VCaP (cell line): ENCODE results near the gene CMTM5.
"Not testable (repeated sequence)": the region's sequence is repeated elsewhere in the genome, so short reads cannot be mapped to it uniquely, and the experiment has no call there.

Experiments
- H3K27ac ChIP-seq: fragments of 450-650 bp; 2 replicates; pipeline ENCODE4 v1.5.1; 2017
- TF ChIP-seq, protein P1 (sequence below): fragments of 450-650 bp; conservative IDR thresholded peaks from 2 replicates; pipeline ENCODE4 v1.5.1; 2017; ENCODE audit warnings: mild to moderate bottlenecking, moderate library complexity

Gene CMTM5

GRCh38 chr14:23386999-23387398 lies 10.2 kb downstream of the CMTM5 start:
- no peak overlapping the region for H3K27ac ChIP-seq
- TF ChIP-seq, protein P1, sequence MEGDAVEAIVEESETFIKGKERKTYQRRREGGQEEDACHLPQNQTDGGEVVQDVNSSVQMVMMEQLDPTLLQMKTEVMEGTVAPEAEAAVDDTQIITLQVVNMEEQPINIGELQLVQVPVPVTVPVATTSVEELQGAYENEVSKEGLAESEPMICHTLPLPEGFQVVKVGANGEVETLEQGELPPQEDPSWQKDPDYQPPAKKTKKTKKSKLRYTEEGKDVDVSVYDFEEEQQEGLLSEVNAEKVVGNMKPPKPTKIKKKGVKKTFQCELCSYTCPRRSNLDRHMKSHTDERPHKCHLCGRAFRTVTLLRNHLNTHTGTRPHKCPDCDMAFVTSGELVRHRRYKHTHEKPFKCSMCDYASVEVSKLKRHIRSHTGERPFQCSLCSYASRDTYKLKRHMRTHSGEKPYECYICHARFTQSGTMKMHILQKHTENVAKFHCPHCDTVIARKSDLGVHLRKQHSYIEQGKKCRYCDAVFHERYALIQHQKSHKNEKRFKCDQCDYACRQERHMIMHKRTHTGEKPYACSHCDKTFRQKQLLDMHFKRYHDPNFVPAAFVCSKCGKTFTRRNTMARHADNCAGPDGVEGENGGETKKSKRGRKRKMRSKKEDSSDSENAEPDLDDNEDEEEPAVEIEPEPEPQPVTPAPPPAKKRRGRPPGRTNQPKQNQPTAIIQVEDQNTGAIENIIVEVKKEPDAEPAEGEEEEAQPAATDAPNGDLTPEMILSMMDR: no peak

DNA sequence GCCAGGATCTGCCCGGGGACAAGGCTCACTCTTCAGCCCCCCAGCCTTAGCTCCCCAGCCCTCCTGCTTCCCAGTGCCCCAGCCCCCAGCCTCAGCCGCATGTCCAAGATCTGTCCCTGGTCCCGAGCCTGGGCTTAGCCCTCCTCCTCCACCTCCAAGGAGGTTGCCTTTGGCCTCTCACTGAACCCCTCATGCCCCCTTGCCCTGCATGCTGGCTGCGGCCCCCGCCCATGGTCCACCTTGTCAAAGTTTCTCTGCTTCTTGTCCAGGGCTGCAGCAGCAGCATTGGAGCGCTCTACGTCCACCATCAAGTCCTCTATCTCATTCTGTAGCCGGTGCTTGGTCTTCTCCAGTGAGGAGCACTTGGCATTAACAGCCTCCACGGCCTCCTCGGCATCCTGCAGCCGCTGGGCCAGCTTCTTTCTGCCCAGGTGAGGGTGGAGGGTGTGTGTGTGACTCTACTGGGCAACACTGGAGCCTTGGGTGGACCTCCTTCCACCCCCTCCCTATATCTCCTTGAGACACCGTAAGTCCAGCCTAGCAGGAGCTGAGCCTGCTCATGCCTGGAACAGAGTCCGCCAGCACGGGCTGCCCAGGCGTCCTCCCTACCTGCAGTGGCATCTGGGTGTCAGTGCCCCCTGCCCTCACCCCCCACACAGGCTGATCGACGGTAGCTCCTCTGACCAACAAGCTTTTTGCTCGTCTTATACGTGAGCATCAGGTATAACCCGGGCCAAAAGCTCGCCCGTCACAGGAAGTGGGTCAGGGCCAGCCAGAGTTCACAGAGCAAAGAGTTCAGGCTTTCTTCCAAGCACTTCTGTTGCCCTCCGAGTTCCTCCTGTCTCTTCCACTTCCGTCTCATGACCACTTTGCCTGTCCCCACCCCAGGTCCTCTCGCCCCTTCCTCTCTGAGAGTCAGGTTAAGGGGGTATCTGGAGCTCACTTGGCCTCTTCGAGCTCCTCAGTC lies 11.4 kb downstream of the CMTM5 start:
- TF ChIP-seq, protein P1: no peak
- H3K27ac ChIP-seq: no peak overlapping the region

DNA sequence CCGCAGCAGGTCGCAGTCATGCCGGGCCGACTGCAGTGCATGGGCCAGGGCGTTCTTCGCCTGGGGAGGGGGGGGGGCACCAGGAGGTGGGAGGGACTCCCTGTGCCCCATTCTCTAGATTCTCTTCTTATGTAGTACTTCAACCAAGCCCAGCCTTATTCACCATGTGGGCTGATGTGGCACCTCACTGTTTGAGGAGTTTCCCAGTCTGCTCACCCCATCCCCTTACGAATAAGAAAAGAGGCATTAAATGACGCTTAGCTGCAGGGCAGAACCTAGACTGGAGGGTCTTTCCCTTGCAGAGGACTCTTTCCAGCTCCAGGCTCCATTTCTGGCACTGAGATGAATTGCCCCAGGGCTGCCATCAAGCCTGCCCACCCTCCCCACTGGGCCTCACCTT lies 12.2 kb downstream of the CMTM5 start:
- H3K27ac ChIP-seq: no peak overlapping the region
- TF ChIP-seq, protein P1: no peak

DNA sequence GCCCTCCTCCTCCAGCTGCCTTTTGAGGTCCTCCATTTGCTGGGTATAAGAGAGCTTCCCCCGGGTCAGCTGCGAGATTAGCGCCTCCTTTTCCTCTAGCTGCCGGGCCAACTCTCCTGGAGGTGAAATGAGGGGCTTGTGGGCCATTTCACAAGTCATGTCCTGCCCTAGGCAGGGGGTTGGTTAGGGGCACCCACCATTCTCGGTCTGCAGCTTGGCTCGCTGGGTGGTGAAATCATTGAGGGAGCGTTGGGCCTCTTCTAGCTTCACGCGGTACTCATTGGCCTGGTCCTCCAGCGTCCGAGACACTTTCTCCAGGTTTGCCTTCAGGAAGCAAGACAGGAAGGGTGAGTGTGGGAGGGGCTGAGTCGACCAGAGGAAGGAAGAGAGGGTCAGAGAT lies 12.6 kb downstream of the CMTM5 start:
- TF ChIP-seq, protein P1: no peak
- H3K27ac ChIP-seq: no peak overlapping the region

GRCh38 chr14:23389871-23390270 lies 13.0 kb downstream of the CMTM5 start:
- not testable (repeated sequence) for H3K27ac ChIP-seq

DNA sequence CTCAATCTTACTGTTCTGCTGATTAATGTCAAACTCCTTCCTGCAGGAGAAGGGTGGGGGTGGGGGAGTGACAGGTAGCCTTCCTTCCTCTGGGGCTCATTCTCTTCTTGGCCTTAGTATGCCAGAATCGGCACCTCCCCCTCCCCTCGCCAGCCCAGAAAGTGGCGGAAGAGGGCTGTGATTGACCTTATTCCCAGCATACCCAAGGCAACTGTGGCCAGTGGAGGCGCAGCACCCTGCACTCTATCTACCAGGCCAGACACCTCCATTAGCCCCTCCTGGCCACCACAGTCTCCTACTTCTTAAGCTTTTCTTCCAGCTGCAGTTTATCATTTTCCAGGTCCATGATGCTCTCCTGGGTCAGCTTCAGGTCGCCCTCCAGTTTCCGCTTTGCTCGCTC lies 15.8 kb downstream of the CMTM5 start:
- H3K27ac ChIP-seq: no peak overlapping the region
- TF ChIP-seq, protein P1: no peak

- TF ChIP-seq, protein P1: no peak
- no peak overlapping the region for H3K27ac ChIP-seq
These were observed 19.3 kb downstream of the CMTM5 start for GRCh38 chr14:23396126-23396525.

- TF ChIP-seq, protein P1: no peak
These were observed 20.0 kb downstream of the CMTM5 start for GRCh38 chr14:23396781-23397407.

More at GRCh38 chr14:23396781-23397407, 20.0 kb downstream of the CMTM5 start:
- H3K27ac ChIP-seq: no peak overlapping the region
